Nucleus accumbens (tissue), 56 donors: ENCODE data around the gene CD2AP.
"Not testable (repeated sequence)": the region's sequence is repeated elsewhere in the genome, so short reads cannot be mapped to it uniquely, and the experiment has no call there.

Source experiments
- DNase-seq, 56 donors: peaks; one replicate each; lab custom pipeline; 2025; lab: John Stamatoyannopoulos, UW

CD2AP gene

GRCh38 chr6:47631269-47631772, 153.7 kb downstream of the CD2AP start:
- DNase-seq, result peak in 3 of 56 donors; percentile 1 to 10 (median 3)

GRCh38 chr6:47631797-47632196, 154.2 kb downstream of the CD2AP start:
- no peak for DNase-seq

GRCh38 chr6:47633141-47633540, 155.6 kb downstream of the CD2AP start:
- no peak for DNase-seq

- no peak for DNase-seq
Measured at GRCh38 chr6:47634210-47635047, 156.8 kb downstream of the CD2AP start.

- DNase-seq, result no peak
Measured at GRCh38 chr6:47646689-47647088, 169.1 kb downstream of the CD2AP start.

GRCh38 chr6:47647188-47647587, 169.6 kb downstream of the CD2AP start:
- DNase-seq, result no peak

- DNase-seq, result not testable (repeated sequence)
Measured at GRCh38 chr6:47647626-47648025, 170.0 kb downstream of the CD2AP start.

GRCh38 chr6:47648031-47648430, 170.4 kb downstream of the CD2AP start:
- no peak for DNase-seq

GRCh38 chr6:47650553-47651432, 173.2 kb downstream of the CD2AP start:
- DNase-seq, result no peak

- no peak for DNase-seq
Measured at GRCh38 chr6:47651505-47651944, 173.9 kb downstream of the CD2AP start.

- DNase-seq, result no peak
Measured at GRCh38 chr6:47653706-47654105, 176.1 kb downstream of the CD2AP start.

GRCh38 chr6:47654255-47654654, 176.7 kb downstream of the CD2AP start:
- no peak for DNase-seq

GRCh38 chr6:47655719-47656595, 178.4 kb downstream of the CD2AP start:
- peak in 8 of 56 donors; percentile 1 to 41 (median 14) for DNase-seq

GRCh38 chr6:47661960-47662359, 184.4 kb downstream of the CD2AP start:
- no peak for DNase-seq

GRCh38 chr6:47663462-47664216, 186.1 kb downstream of the CD2AP start:
- DNase-seq, result no peak

- no peak for DNase-seq
Measured at GRCh38 chr6:47665112-47665511, 187.5 kb downstream of the CD2AP start.

GRCh38 chr6:47669684-47670513, 192.3 kb downstream of the CD2AP start:
- peak in 1 of 56 donors; percentile 1 for DNase-seq

- DNase-seq, result no peak
Measured at GRCh38 chr6:47670851-47671250, 193.3 kb downstream of the CD2AP start.
